Activated CD4-positive, alpha-beta T cell treated with anti-CD3 and anti-CD28 coated beads, Interleukin-2, Interleukin-4, amounts not matched to agents 100 ng/mL and 50 ng/mL, durations not matched to agents 16 hours and 8 hours (primary cell): ENCODE measurements around the gene COL5A1.

Source experiments
- DNase-seq: peaks from one replicate; pipeline ENCODE4 v3.0.0-alpha.2; 2020; ENCODE audit warnings: low spot score

COL5A1 gene

DNA sequence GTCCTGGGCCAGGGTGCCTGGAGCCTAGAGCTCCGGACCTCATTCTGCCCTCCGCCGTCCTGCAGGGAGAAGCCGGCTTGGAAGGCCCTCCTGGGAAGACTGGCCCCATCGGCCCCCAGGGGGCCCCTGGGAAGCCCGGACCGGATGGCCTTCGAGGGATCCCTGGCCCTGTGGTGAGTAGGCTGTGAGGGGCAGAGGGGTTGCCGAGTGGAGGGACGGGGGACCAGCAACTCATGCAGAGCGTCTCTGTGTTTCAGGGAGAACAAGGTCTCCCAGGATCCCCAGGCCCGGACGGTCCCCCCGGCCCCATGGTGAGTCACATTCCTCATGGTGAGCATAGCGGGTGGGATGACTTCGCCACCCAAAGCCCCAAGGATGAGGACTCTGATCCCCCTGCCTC, 177.0 kb downstream of the COL5A1 start:
- DNase-seq: no peak

DNA sequence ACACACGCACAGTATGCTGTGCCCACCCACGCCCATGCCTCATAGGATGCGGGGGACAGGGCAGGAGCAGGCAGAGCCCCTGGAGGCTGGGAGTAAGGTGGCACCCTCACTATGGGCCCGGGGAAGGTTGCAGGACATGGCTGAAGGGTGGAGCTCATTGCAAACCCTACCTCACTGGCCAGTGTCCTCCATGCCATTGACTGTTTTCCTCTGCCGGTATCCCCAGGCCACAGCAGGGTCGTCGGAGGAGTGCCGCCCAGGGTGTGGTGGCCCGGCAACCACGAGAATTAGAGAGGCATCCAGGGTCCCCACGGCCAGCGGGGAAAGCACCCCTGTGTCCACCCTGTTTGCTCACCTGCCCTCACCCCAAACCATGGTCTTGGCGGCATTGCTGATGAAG, 179.3 kb downstream of the COL5A1 start:
- DNase-seq: no peak

DNA sequence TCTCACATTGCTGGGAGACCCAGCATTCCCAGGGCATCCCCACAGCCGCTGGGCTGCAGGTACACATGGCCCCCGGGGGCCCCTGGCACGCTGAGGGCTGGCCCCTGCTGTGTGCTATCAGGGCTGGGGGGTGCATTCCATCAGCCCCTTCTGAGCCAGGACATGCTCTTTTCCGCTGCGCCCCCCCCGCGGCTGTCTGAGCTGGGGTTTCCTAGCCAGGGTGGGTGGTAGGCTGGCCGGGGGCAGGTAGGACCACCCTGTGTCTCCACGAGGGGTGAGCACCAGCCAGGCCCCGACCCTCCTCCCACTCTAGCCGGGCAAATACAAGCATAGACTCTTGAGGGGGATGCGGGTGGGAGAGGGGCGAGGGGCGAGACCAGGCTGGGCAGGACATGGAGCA, 180.9 kb downstream of the COL5A1 start:
- DNase-seq: no peak

DNA sequence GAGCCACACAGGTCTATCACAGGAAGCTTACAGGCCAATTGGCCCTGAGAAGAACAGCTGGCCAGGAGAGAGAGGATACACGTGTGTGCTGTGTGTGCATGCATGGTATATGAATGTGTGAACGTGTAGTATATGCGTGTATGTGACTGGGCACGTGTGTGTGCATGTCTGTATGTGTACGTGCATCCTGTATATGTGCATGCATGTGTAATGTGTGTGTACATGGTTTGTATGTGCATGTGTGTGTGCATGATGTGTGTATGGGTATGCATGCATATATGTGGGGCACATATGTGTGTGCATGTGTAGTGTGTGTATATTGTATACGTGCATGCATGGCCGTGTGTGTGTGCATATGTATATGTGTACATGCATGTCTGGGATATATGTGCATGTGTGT, 182.0 kb downstream of the COL5A1 start:
- DNase-seq: no peak

DNA sequence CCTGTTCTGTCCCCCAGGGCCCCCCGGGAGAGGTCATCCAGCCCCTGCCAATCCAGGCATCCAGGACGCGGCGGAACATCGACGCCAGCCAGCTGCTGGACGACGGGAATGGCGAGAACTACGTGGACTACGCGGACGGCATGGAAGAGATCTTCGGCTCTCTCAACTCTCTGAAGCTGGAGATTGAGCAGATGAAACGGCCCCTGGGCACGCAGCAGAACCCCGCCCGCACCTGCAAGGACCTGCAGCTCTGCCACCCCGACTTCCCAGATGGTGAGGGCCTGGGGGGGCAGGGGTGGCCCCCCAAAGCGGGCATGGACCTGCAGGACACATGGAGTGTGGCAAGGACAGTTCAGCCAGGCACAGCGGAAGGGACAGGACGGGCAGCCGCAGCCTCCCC, 183.0 kb downstream of the COL5A1 start:
- DNase-seq: no peak

DNA sequence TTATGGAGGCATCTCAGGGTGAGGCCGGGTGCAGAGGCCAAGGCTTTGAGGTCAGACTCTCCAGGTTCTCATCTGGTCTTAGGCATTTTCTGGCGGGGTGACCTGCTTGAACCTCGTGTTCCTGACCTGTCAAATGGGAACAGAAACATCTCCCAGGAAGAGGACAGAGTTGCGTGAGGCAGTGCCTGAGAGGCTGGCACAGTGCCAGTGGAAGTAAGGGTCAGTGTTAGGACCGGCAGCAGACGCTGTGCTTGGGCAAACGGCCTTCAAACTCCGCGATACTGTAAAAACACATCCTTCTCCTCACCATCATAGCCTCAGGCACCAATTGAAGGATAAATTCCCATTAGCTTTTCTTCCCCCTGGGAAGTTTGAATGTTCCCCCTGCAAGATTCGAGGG, 183.4 kb downstream of the COL5A1 start:
- no peak for DNase-seq

DNA sequence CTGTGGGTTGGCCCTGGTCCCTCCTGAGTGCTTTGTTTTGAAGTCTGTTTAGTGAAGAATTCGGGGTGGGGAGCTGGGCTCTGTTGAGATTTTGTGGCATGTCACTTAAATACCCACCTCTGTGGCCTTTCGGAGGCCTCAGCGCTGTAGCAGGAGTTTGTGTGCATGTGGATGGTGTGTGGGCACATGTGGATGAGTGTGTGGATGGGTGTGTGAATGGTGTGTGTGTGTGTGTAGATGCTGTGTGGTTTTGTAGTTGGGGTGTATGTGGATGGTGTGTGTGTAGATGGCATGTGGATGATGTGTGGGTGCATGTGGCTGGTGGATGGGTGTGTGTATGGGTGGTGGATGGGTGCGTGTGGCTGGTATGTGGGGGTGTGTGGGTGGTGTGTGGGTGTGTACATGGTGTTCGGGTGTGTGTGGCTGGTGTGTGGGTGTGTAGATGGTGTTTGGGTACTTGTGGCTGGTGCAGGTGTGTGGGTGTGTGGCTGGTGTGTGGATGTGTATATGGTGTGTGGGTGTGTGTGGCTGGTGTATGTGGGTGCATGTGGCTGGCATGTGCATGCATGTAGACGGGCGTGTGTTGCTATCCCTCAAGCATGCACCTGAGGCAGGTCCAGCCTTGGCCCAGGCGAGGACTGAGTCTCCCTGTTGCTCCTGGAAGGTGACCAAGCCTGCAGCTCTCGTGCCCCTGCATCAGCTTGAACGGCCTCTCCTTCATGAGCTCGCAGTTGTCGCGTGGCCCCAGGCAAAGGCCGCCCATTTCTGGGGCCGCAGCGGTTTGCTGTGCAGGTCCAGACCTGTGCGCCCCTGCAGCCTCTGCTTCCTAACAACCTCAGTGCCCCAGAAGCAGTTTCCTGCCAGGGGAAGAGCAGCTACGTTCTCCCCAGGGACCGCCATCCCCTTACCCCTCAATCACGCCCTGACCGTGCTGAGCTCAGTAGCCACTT, 185.0 kb downstream of the COL5A1 start:
- no peak for DNase-seq

DNA sequence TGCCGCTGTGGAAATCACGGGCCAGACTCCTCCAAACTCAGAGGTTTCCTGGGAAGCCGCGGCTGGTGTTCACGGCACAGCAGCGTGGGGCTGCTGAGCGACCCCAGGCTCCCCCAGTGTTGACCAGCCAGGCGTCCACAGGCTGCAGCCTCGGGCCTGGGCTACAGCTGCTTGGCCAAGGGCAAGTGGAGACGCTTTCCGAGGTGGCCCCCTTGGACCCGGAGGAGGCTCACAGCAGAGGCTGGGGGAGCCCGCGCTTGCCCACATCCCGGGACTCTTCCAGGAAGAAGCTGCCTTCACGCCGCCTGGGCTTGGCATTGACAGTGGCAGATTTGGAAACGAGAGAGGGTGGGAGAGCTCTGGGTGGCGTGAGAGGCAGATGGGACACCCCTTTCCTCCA, 186.0 kb downstream of the COL5A1 start:
- no peak for DNase-seq

DNA sequence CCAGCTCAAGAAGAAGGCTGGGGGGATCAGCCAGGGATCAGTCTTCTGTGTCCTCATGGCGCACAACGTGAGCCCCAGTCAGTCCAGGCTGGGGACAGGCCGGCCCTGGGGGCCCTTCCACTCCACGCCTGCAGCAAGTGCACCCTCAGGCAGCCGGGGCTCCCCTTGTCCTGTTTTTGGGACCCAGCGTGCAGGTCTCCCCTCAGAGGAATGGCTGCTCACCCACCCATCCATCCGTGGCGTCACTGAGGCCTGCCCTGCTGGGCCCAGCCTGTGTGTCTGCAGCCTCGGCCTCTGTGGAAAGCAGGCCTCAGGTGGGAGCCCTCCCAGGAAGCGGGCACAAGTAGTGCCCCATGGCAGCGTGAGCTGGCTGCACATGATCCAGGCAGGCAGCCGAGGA, 186.4 kb downstream of the COL5A1 start:
- DNase-seq: no peak

DNA sequence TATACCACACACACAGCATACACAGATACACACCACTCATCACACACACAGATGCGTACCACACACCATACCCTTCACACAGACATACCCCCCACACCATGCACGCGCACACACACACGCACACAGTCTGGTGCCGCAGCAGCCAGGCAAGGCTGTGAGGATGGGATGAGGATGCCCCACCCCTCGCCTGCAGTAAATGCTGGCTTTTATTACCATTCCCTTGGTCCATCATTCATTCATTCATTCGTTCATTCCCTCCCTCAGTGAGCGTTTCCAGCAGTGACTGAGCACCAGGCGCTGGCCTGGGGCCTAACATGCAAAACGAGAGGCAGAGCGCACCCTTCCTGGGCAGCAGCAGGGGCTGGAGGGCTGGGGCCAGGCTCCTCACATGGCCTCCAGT, 187.3 kb downstream of the COL5A1 start:
- DNase-seq: no peak

DNA sequence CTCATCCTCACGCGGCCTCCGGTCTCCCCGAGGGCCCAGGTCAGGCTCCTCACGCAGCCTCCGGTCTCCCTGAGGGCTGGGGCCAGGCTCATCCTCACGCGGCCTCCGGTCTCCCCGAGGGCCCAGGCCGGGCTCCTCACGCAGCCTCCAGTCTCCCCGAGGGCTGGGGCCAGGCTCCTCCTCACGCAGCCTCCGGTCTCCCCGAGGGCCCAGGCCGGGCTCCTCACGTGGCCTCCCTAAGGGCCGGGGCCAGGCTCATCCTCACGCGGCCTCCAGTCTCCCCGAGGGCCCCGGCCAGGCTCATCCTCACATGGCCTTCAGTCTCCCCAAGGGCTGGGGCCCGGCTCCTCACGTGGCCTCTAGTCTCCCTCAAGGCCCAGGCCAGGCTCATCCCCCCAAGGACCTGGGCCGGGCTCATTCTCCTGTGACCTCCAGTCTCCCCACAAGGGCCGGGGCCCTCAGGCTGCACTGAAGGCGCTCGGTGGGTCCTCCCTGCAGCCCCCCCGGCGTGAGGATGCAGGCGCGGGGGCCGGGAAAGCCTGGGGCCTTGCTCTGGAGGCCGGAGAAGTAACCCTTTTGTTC, 187.8 kb downstream of the COL5A1 start:
- no peak for DNase-seq

DNA sequence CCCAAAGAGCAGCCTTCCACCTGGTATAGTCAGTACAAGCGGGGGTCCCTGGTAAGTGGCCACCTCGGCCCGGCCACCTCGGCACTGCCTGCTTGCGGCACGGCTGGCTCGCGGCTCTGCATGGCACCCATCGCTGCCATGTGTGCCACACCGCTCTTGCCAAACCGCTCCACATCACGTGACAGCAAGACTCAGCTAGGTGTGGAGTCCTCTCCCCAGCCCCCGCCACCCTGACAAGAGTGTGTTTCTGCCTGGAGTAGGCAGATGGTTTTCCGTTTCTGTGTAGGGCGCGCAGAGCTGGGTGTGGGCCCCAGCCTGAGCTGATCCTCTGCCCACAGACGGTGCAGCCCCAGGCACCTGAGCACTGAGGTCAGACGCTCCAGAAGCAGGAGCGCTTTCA, 188.5 kb downstream of the COL5A1 start:
- DNase-seq: no peak

DNA sequence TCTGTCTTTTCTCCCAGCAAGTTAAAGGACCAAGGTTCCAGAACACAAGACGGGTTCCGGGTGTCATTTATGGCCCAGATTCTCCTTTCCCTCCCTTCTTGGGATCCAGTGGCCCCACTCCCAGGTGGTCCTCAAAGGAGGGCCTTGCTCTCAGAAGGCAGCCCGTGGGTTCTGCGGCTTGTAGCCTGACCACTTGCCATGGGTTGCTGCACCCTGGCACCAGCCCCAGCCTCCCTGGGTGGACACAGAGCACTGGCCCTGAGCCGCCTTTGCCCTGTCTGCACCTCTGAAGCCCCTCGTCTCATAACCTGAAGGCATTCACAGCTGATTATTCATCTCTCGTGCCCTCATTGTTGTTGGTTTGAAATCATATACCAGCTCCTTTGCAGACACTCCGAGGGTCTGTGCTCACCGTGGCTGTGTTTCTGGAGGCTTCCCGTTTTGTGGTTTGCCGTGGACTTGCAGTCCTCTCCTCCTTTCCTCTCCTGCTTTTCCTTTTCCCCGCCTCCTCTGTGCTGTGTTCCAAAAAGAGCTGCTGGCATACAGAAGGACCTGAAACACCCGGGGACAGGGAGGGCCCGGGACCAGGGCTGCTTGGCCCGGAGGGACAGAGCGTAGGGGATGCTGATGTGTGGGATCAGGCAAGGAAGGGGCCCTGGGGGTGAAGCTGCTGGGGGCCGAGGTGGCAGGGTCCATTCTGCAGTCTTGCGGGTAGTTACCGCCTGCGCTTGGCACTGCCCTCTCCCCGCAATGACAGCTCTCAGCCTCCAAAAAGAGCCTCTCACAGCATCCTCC, 189.5 kb downstream of the COL5A1 start:
- DNase-seq: no peak

DNA sequence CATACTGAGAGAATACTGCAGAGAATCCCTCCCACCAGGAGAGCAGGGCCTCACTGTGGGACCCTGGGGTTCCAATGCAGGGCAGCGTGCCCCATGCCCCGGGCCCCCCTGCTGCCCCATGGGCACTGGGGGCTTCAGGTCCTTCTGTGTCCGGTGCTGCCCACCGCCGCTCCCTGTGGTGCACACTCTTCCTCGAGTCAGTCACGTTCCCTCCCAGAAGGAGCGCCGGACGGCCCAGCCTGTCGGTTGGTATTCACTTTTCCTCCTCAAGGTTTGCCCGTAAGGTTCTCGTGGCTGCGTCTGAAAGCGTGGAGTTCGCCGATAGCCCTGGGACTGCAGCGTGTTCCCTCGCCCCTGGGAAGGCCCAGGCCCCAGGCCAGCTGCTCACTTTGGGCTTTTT, 190.9 kb downstream of the COL5A1 start:
- DNase-seq: no peak

DNA sequence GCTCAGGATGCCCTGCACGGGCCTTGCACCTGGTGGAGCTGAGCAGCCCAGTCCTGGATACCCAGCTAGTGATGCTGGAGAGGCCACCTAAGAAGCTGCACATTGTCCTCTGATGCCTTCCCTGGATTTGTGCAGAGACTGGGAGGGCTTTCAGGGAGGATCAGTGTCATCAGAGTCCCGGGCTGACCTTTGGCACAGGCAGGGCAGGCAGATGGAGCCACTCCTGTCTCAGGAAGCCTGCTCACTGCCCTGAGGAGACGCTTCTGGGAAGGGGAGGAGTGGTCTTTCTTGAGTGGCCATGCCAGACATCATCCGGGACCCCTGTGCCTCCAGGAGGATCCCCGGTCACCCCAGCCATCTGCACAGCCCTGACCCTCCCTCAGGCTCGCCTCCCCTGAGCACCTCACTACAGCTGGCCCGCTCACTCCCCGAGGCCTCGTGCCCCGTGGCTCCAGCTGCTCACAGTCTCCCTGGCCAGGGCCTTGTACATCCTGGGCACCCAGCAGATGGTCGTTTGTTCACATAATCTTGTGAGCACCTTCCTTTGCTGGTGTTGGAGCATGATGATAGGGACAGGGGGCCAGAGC, 191.8 kb downstream of the COL5A1 start:
- DNase-seq: no peak

DNA sequence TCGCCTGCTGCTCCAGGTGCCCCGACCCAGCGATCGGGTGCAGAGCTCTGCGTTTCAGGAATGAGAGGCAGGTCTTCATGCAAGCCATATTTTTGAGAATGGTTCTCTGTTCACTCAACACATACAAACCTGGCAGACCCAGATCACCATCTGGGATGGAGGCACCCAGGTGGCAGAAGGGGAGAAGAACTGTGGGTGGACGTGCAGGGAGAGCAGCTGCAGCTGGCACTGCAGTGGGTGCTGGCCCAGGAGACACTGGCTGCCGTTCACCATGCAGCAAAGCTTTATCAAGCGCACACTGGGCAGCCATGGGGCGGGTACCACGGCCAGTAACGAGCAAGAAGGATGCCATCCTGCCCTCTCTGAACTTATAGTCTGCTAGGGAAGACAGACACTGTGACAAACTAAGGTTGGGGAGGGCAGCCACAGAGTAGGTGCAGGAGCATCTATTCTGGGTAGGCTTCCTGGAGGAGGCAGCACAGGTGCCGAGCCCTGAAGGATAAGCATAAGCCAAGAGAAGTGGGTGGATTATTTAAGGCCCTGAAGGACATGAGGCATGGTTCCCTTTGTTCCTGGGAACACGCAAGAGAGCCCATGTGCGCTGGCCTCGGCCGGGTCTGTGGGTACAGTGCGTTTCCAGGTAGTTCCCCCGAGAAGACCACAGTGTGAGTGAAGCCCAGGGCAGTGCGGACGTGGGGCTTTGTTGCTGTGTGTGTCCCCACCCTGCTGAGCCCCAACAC, 192.8 kb downstream of the COL5A1 start:
- DNase-seq: no peak

DNA sequence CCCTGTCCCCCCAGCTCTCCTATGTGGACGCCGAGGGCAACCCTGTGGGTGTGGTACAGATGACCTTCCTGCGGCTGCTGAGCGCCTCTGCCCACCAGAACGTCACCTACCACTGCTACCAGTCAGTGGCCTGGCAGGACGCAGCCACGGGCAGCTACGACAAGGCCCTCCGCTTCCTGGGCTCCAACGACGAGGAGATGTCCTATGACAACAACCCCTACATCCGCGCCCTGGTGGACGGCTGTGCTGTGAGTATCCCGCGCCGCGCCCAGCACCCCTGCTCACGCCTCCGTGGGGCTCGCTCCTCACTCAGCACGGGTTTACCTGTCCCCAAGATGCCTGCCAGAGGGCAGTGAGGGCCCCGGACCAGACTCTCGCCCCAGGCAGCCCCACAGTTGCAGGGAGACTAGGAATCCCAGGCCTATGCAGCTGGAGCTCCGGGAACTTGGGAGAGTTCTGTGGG, 193.4 kb downstream of the COL5A1 start:
- DNase-seq: no peak

DNA sequence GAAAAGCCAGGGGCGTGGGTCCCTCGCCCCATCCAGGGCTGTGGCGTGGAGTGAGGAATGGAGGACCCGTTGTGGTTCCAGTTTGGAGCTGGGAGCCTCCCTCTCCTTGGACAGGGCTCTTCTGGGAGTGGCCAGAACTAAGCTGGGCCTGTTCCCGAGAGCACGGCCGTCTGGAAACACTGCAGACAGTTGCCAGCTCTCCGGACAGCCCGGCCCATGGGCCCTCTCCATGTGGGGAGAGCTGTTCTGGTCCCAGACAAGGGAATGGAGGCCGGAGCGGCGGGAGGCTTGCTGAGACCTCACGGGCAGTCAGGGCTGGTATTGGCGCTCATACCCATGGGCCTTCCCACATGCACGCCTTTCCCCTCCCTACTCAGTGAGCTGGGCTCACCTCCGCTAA, 193.8 kb downstream of the COL5A1 start:
- DNase-seq: no peak

DNA sequence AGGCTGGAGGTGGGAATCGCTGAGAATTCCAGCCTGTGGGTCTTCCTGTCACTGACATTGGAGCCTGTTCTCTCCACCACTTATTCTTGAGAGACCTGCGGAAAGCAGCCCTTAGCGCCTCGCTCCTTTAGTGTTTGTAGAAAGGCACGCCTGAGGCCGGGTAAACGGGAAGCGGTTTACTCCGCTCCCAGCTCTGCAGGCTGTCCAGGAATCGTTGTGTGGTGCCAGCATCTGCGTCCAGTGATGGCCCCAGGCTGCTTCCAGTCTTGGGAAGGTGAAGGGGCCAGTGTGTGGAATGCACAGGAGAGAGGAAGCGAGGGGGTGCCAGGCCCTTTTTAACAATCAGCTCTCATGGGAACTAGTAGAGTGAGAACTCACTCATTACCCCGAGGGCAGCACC, 194.4 kb downstream of the COL5A1 start:
- no peak for DNase-seq

DNA sequence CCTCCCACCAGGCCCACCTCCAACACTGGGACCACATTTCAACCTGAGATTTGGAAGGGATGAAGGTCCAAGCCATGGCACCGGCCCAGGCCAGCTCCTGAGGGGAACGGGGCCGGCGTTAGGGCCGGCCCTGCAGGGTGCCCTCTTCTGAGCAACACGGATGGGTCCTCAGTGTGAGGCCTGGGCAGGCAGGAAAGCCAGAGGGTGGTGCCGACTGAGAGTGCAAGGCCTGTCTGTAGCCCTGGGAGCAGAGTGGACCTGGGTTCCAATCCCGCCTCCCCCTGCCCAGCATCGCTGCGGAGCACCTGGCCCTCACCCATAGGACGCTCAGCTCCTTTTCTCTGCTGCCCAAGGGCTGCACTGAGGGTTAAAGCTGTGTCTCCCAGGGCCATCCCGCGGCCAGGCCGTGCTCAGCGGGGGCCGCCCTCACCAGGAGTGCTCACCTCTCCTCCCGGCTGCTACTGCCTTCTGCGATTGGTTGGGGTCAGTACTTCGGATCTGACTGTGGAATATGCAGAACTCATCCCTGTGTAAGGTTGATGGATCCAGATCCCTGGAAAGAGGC, 194.9 kb downstream of the COL5A1 start:
- no peak for DNase-seq

DNA sequence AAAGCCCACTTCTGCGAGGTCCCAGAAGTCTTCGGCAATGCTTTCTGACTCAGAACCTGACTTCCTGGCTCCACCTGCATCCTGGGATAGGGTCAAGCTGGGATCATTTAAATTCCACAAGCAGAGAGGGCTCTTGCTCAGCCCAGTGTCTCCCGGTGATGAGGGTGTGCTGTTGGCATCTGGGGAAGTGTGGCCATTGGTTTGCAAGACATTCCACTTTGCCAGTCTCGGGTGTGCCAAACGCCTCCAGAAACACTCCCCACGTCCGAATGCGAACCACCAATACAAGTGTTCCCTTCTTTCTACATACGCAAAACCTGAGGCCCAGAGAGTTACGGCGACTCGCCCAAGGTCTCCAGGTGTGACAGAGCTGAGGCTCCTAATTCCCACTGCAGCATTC, 195.9 kb downstream of the COL5A1 start:
- no peak for DNase-seq
